Muscle of arm (tissue), 14 donors: Measurements from ENCODE around the gene ZNF394. TPM values are rescaled to one million over a fixed set of nuclear protein-coding genes. Genes with fewer than 3 reads are reported as not detected.
"Not testable (repeated sequence)": the region's sequence is repeated elsewhere in the genome, so short reads cannot be mapped to it uniquely, and the experiment has no call there.

Source experiments
- DNase-seq: peaks from one replicate; pipeline ENCODE4 v3.0.0-alpha.2; 2013
- long read RNA-seq, 11 donors: transcript quantifications; one replicate each; lab custom pipeline, GENCODE V29; 2026
- polyA plus RNA-seq, 12 donors: library from polyadenylated mRNA; unstranded; fragments of 120-200 nt; gene quantifications; one replicate each; pipeline ENCODE4 v1.2.1, GENCODE V29; 2013; ENCODE audit not compliant: insufficient read length in 12 of 12

Gene ZNF394
- 10 to 100 TPM in 5 of 12 donors, 1 to 10 TPM in 6, not detected in 1; 8.2 to 47.3 (median 9.8) TPM for polyA plus RNA-seq
- long read RNA-seq, donor 1, partial matches to known transcripts: 14 of 19 reads
- long read RNA-seq, donor 1, other reads (novel, unspliced or antisense): 0 of 19 reads
- long read RNA-seq, donor 2, partial matches to known transcripts: 0 of 3 reads
- long read RNA-seq, donor 2, other reads (novel, unspliced or antisense): 0 of 3 reads
- long read RNA-seq, donor 3: 0 reads
- long read RNA-seq, donor 4, partial matches to known transcripts: 0 of 1 reads
- long read RNA-seq, donor 4, other reads (novel, unspliced or antisense): 0 of 1 reads
- long read RNA-seq, donor 5, partial matches to known transcripts: 0 of 4 reads
- long read RNA-seq, donor 5, other reads (novel, unspliced or antisense): 0 of 4 reads
- long read RNA-seq, donor 6, partial matches to known transcripts: 0 of 4 reads
- long read RNA-seq, donor 6, other reads (novel, unspliced or antisense): 0 of 4 reads
- long read RNA-seq, donor 7, partial matches to known transcripts: 0 of 1 reads
- long read RNA-seq, donor 7, other reads (novel, unspliced or antisense): 0 of 1 reads
- long read RNA-seq, donor 8, transcript ZNF394-201 (3 exons, 2,179 nt): major isoform, 5 of 6 reads
- long read RNA-seq, donor 8, partial matches to known transcripts: 0 of 6 reads
- long read RNA-seq, donor 8, other reads (novel, unspliced or antisense): 0 of 6 reads
- long read RNA-seq, donor 9, partial matches to known transcripts: 0 of 1 reads
- long read RNA-seq, donor 9, other reads (novel, unspliced or antisense): 0 of 1 reads
- long read RNA-seq, donor 10, partial matches to known transcripts: 0 of 4 reads
- long read RNA-seq, donor 10, other reads (novel, unspliced or antisense): 0 of 4 reads
- long read RNA-seq, donor 11, partial matches to known transcripts: 0 of 6 reads
- long read RNA-seq, donor 11, other reads (novel, unspliced or antisense): 0 of 6 reads

- peak; percentile 94 for DNase-seq
These were observed at the start of gene ZNF394 for GRCh38 chr7:99499721-99500636. TSS of gene ZNF394 (minus strand) at chr7:99500281. CDS start at chr7:99500093, 188 bp downstream.

GRCh38 chr7:99549545-99549944 is 49.5 kb upstream of the ZNF394 start:
- not testable (repeated sequence) for DNase-seq

GRCh38 chr7:99545308-99545707 is 45.2 kb upstream of the ZNF394 start:
- DNase-seq: not testable (repeated sequence)

- DNase-seq: no peak
These were observed 43.8 kb upstream of the ZNF394 start for GRCh38 chr7:99543916-99544315.

GRCh38 chr7:99543081-99543671 is 43.1 kb upstream of the ZNF394 start:
- no peak for DNase-seq

GRCh38 chr7:99541212-99541611 is 41.1 kb upstream of the ZNF394 start:
- DNase-seq: no peak

- DNase-seq: no peak
These were observed 40.5 kb upstream of the ZNF394 start for GRCh38 chr7:99540542-99540941.

- no peak for DNase-seq
These were observed 39.2 kb upstream of the ZNF394 start for GRCh38 chr7:99539213-99539811.

GRCh38 chr7:99535667-99536066 is 35.6 kb upstream of the ZNF394 start:
- no peak for DNase-seq

GRCh38 chr7:99531354-99531765 is 31.3 kb upstream of the ZNF394 start:
- DNase-seq: no peak

- no peak for DNase-seq
These were observed 25.8 kb upstream of the ZNF394 start for GRCh38 chr7:99525713-99526440.

- no peak for DNase-seq
These were observed 21.3 kb upstream of the ZNF394 start for GRCh38 chr7:99521399-99521798.

- DNase-seq: no peak
These were observed 14.0 kb upstream of the ZNF394 start for GRCh38 chr7:99514050-99514449.

GRCh38 chr7:99505324-99505662 is 5.2 kb upstream of the ZNF394 start:
- DNase-seq: no peak

- peak; percentile 98 for DNase-seq
These were observed 4.7 kb upstream of the ZNF394 start, which contains the start of gene ZKSCAN5 for GRCh38 chr7:99504603-99505323. TSS of gene ZKSCAN5 (plus strand) at chr7:99504662. CDS start at chr7:99506045, 1,383 bp downstream.

GRCh38 chr7:99504281-99504602 is 4.2 kb upstream of the ZNF394 start:
- DNase-seq: no peak

- DNase-seq: not testable (repeated sequence)
These were observed 1.2 kb upstream of the ZNF394 start for GRCh38 chr7:99501236-99501635.

- no peak for DNase-seq
These were observed 542 bp upstream of the ZNF394 start for GRCh38 chr7:99500637-99501009.

GRCh38 chr7:99499371-99499720 is 735 bp downstream of the ZNF394 start:
- DNase-seq: peak; percentile 7
